Measurements from ENCODE around the gene C12orf50. TPM values are rescaled to one million over a fixed set of nuclear protein-coding genes. Genes with fewer than 3 reads are reported as not detected.
"Not testable (repeated sequence)": the region's sequence is repeated elsewhere in the genome, so short reads cannot be mapped to it uniquely, and the experiment has no call there.

The C12orf50 gene, protein sequence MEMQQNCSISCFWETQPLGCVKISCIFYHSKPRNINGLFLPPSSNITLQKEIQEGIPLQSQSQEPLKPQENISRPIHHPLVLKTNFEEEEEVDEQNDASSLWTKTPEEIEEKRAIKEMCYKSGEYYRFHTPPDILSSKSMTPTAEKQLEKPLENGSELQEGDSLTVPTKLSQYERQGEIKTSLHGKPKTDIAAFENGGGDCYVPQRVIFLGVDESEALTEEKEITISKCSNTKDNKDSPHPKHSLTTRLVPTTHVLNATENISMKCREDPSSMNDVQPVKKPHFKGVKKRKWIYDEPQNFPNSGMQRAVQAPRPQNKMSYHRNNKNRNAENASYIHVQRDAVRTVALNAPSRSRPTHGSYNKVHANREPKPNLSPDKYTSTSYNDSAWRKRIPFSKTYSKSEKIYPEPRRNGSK
- not detected in 2 replicates for total RNA-seq (2014; rRNA removed; shearing (Covaris generic); ENCODE audit: low replicate concordance)

DNA sequence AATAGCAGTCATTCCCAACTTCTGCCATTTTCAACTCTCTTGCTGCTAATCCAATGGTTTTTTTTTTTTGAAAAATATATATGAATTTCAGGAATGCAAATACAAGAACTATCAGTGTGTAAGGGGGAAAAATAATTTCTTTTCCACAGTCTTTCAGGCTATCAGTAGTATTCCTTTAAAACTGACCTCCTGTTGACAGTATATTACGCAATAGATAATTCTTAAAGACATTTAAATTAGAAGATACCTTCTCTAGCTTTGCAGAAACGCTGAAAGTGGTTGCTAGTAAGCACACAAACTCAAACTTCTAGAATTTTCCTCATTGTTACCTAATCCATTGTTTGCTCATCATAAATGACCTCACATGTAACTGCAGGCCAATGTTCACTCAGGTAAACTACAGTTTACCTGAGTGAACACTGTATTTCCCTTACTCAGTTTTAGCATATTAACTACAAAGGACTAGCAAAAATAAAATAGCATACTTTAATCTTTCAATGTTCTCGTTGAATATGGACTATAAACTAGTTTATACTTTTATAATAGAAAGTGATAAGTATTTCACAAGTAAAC is at the start of gene C12orf50:
TSS of gene C12orf50 (minus strand) at position 309 of the 573 bp plus-strand sequence. CDS start 2,439 bp downstream, outside the sequence.
- Histone ChIP-seq H3K9me3 (no peaks in the 10 kb centered on the region), H3K4me3 (no peak within 1 kb of the TSS), H3K27me3 (no peaks in the 10 kb centered on the region), H3K36me3 (no peaks in the 10 kb centered on the region)
- no peak for DNase-seq

DNA sequence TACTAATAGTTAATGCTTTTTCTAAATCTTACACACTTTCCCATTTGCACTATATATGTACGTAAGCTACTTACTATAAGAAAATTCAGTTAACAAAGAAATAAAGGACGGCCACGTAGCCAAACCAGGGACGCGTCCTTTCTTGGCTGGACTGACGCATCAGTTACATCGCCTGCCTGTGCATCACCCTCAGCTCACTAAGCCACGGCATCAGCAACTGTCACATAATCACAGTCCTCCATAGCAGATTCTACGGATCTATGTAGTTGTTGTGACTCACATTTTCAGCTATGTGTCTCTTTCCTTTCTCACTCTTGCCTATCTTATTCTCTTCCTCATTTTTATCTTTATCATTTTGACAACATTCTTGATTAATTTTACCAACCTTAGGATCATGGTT is 38.1 kb upstream of the C12orf50 start:
- Histone ChIP-seq H3K27me3 (no peaks in the 10 kb centered on the region), H3K36me3 (peaks cover 8% of the 10 kb centered on the region), H3K4me3 (no peak overlapping the region), H3K9me3 (no peaks in the 10 kb centered on the region)
- no peak for DNase-seq

DNA sequence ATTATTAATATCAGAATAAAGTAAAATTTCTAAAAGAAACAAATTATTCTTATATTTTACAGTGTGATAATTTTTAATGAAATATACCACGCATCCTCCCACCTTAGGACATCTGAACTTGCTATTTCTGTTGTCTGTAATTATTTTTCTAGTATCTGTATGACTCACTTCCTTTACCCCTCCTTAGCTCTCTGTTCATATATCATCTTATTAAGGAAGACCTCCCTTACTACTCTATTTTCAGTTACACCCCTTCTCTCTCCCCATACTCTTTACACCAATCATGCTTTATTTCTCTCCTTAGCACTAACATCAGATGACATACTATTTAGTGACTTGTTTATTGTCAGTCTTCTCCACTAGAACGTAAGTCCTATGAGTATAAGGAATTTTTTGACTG is 34.2 kb upstream of the C12orf50 start:
- H3K9me3 ChIP-seq, result no peaks in the 10 kb centered on the region
- DNase-seq, result no peak

DNA sequence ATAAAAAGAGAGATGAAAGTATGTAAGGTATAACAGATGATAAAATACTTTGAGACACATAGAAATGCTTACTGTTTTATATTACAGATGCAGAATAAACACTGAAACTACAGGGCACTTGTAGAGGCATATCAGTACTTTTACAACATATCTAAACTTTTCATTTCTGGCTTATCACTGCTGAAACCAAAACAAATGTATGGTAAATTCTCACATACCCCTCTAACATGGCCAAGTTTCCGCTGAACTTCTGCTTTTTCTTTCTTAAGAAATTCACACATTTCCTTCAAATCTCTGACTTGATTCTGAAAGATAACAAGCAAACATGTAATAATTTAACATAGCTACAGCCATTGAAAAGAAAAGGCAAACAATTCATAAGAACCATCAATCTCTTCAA is 33.3 kb upstream of the C12orf50 start:
- no peak for DNase-seq
- peaks cover 16% of the 10 kb centered on the region for H3K36me3 ChIP-seq
- H3K9me3 ChIP-seq, result no peaks in the 10 kb centered on the region
- H3K27me3 ChIP-seq, result no peaks in the 10 kb centered on the region
- H3K4me3 ChIP-seq, result no peak overlapping the region

More for the DNA sequence above, 34.2 kb upstream of the C12orf50 start:
- Histone ChIP-seq H3K4me3 (no peak overlapping the region), H3K27me3 (no peaks in the 10 kb centered on the region), H3K36me3 (peaks cover 16% of the 10 kb centered on the region)

DNA sequence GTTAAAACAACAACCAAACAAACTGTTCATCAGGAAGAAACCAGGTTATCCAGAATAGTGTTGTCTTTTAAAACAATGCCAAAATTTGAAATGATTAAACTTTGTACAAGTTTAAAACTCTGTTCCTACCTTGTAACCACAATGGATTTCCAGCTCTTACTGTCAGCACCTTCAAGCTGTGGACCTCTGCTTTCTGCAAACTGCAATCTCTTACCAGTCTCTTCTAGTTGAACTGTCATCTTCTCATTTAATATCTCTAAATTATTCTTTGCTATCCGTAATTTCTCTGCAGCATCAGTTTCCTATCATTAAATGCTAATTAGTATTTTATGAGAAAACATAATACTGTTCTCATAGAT is 29.5 kb upstream of the C12orf50 start:
- no peak for DNase-seq
- no peaks in the 10 kb centered on the region for H3K27me3 ChIP-seq
- no peaks in the 10 kb centered on the region for H3K9me3 ChIP-seq
- no peak overlapping the region for H3K4me3 ChIP-seq
- H3K36me3 ChIP-seq, result peaks cover 26% of the 10 kb centered on the region

DNA sequence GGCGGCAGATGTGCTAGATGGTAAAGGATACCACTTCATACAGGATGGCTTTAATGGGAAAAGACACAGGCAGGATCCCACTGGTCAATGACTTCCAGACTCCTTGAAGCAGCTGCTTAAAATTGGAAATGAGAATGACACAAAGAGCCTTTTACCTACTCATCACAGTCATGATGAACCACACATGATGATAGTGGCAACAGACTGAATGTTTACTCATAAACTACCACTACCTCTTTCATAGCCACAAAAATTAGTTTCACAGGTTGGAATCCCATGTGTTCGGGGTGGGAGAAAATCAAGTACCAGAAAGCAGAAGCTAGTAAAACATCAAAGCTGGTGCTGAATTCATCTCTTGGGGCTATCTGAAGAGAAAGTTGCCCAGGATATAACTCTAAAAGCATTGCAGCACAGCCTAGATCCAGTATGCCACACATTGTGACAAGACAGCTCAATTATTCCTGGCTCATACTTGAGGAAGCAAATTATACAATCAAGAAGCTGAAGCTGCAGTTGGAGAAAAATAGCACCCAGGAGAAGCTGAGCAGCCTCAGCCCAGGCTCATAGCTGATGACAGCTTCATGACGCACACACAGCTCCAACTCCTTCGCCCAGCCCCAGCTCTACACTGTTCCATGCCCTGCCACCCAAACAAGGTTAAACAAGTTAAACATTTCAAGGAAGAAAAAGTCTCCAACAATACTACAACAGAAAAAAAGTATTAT is 29.0 kb upstream of the C12orf50 start:
- DNase-seq, result no peak
- no peaks in the 10 kb centered on the region for H3K9me3 ChIP-seq

DNA sequence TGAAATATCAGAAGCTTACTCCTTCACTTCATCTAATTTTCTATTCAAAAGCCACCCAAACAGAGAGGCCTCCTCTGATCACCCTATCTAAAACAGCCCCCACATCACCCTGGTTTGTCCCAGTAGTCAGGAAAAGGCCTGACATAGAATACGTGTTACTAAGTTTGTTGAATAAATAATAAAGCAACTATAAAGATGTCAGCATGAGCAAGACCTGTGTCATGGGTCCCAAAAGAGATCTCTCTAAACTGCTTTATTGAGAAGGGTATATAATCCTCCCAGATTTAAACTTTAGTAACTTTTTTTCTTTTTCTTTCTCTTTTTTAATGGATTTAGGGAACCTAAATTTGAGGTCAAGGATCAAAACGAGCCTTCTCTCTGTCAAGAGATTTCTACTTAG is 27.4 kb upstream of the C12orf50 start:
- DNase-seq, result no peak
- H3K36me3 ChIP-seq, result peaks cover 26% of the 10 kb centered on the region
- no peaks in the 10 kb centered on the region for H3K9me3 ChIP-seq
- H3K4me3 ChIP-seq, result no peak overlapping the region
- no peaks in the 10 kb centered on the region for H3K27me3 ChIP-seq

More for the DNA sequence above, 29.0 kb upstream of the C12orf50 start:
- no peaks in the 10 kb centered on the region for H3K27me3 ChIP-seq
- H3K36me3 ChIP-seq, result peaks cover 24% of the 10 kb centered on the region
- H3K4me3 ChIP-seq, result no peak overlapping the region

DNA sequence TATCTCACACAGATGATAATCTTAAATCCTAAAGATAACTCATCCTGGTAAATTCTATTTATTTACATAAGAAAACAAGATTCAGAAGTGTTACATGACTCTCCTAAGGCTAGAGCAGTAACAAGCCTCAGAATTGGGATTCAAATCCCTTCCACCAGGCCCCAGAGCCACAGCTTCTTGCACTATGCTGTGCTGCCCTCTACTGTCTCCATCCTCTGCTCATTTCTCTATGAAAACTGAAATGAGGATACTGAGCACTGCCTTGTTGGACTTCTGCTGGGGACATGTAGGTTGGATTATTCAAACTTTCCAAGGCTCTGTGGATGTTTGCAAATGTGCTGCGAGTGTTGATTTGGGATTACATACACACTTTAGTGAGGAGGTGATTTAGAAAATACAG is 23.5 kb upstream of the C12orf50 start:
- Histone ChIP-seq H3K4me3 (no peak overlapping the region), H3K9me3 (no peaks in the 10 kb centered on the region), H3K27me3 (no peaks in the 10 kb centered on the region), H3K36me3 (peaks cover 48% of the 10 kb centered on the region)
- peak; percentile 11 for DNase-seq

DNA sequence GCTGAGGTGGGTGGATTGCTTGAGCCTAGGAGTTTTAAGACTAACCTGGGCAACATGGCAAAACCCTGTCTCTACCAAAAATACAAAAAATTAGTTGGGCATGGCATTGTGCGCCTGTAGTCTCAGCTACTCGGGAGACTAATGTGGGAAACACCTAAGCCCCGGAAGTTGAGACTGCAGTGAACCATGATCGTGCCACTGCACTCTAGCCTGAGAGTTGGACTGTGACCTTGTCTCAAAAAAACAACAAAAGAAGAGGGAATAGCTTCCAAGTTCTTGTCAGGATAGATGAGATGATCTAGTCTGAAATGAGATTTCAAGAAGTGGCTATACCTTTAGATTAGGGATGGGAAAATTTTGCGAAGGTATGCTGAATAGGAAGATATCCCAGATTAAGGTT is 14.8 kb upstream of the C12orf50 start:
- DNase-seq, result no peak
- no peaks in the 10 kb centered on the region for H3K9me3 ChIP-seq
- no peaks in the 10 kb centered on the region for H3K27me3 ChIP-seq
- H3K4me3 ChIP-seq, result no peak overlapping the region
- peaks cover 62% of the 10 kb centered on the region for H3K36me3 ChIP-seq

DNA sequence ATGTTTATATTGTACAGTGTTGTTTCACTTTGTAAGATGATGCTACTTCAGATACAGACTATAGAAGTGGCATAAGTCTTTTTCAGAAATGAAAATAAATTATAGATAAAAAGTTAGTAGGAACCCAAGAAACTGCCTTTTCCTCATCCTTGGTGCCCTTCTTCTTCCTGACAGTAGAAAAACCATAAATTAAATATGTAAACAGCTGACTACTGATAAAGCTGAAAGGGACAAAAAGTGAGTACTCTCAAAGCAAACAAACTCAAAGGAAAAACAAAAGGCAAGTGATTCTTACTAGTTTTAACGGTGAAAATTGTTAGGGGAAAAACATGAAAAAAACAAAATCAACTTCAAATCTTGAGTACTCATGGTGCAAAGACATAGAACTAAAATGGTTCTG is 8.6 kb upstream of the C12orf50 start:
- H3K4me3 ChIP-seq, result no peak overlapping the region
- DNase-seq, result no peak
- H3K27me3 ChIP-seq, result no peaks in the 10 kb centered on the region
- H3K9me3 ChIP-seq, result no peaks in the 10 kb centered on the region
- H3K36me3 ChIP-seq, result peaks cover 6% of the 10 kb centered on the region

DNA sequence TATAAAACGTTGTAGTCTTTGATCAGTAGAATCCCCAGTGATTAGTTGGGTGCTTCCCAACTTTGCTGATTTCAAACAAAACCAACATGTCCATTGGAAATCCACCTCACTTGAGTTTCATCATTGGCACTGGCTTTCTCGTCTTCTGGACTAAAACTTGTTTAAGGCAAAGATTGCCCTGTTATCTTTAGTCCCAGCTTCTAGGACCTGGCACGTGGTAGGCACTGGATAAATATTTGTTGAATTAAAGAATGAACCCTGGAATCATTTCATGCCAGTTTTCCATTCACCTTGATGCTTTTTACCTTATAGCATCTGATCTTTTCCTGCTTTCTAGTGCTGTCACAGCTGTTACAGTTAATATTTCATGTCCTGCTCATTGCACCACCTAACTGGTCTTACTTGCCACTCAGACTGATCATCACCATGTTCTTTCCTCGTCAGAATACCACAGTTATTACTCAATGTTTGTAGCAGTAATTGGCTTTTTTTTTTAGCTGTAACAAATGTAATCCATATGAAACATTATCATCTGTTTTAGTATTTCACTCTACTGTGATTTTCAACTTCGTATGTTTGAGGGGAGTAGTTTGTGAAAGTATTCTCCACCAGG is 7.3 kb upstream of the C12orf50 start:
- Histone ChIP-seq H3K27me3 (no peaks in the 10 kb centered on the region), H3K9me3 (no peaks in the 10 kb centered on the region), H3K36me3 (peaks cover 6% of the 10 kb centered on the region), H3K4me3 (peak overlapping the region; percentile 85)
- DNase-seq, result no peak

DNA sequence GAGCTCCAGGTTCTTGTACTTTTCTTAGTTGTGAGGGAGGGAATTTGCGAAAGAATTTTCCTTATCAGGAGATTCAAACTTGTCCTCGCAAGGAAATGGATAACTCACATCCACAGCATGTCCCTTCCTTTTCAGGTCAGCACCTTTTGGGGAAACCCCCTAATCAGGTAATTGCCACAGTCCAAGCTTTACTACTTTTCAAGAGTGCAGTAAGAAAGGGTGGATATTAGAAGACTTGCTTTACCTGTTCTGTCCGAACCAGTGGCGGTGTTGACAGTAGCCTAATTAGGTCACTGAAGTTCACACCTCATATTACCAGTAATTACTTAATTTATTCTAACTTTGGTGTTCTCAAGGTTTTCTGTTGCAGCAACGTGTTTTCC is 6.7 kb upstream of the C12orf50 start:
- DNase-seq, result no peak
- Histone ChIP-seq H3K27me3 (no peaks in the 10 kb centered on the region), H3K36me3 (peaks cover 2% of the 10 kb centered on the region), H3K4me3 (peak overlapping the region; percentile 85), H3K9me3 (no peaks in the 10 kb centered on the region)

DNA sequence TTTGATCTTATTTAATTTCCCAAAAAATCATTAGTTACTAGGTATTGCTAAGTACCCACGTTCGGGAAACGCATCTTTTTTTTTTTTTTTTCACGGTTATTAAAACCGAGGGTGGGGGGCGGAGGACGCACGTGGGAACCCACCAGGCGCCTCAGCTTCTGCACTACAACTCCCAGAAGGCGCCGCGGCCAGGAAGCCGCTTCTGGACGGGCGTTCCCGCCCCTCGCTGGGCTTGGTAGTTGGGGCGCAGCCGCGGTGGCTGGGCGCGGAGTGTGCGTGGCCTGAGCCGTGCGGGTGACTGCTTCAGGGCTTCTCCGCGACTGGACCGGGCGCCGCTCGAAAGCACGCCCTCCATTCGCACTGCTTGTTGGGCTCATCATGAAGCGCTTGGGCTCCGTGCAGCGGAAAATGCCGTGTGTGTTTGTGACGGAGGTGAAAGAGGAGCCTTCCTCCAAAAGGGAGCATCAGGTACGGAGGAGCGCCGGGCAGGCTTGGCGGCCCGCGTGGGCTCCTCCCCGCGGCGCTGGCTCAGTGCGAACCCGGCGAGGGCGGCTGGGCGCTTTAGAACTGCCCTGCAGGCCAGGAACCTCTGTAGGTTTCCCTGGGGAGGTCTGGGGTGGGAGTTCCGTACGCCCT is 6.2 kb upstream of the C12orf50 start:
- Histone ChIP-seq H3K9me3 (no peaks in the 10 kb centered on the region), H3K36me3 (peaks cover 2% of the 10 kb centered on the region), H3K4me3 (peak overlapping the region; percentile 85), H3K27me3 (no peaks in the 10 kb centered on the region)
- DNase-seq, result peak; percentile 94

DNA sequence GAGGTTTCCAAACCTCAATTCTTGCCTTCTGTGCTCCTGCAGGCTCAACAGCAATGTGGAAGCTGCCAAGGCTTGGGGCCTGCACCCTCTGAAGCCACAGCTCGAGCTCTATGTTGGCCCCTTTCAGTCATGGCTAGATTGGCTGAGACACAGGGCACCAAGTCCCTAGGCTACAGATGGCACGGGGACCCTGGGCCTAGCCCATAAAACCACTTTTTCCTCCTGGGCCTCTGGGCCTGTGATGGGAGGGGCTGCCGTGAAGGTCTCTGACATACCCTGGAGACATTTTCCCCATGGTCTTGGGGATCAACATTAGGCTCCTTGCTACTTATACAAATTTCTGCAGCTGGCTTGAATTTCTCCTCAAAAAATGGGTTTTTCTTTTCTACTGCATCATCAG is 2.0 kb upstream of the C12orf50 start:
- H3K9me3 ChIP-seq, H3K4me3 ChIP-seq, DNase-seq, H3K27me3 ChIP-seq, H3K36me3 ChIP-seq: not testable (repeated sequence)

DNA sequence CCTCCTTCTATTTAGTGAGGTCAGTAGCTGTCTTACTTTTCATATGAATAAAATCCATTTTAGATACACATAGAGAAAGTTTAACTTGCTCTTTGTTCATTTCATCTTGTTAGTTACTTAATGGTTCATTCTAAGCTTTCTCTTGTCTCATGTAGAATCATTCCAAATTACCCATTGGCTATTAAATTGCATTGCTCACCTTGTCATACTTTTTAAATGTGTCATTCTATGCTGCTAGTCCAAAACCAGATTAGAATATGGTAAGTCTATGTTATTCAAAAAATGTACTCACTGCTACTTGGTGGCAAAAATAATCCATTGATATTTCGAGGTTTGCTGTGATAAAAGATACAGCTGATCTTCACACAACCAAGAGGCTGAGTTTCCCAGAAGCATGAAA is 3.0 kb downstream of the C12orf50 start:
- no peak overlapping the region for H3K4me3 ChIP-seq
- no peak for DNase-seq
- no peaks in the 10 kb centered on the region for H3K9me3 ChIP-seq
- no peaks in the 10 kb centered on the region for H3K27me3 ChIP-seq
- no peaks in the 10 kb centered on the region for H3K36me3 ChIP-seq

DNA sequence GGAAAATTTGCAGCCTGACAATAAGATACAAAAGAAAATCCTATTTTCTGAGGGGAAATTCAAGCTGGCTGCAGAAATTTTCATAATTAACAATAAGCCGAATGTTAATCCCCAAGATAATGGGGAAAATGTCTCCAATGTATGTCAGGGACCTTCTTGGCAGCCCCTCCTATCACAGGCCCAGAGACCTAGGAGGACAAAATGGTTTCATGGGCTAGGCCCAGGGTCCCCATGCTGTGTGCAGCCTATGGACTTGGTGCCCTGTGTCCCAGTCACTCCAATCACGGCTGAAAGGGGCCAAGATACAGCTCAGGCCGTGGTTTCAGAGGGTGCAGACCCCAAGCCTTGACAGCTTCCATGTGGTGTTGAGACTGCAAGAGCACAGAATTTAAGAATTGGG is 11.2 kb downstream of the C12orf50 start:
- Histone ChIP-seq H3K4me3 (no peak overlapping the region), H3K27me3 (no peaks in the 10 kb centered on the region), H3K9me3 (no peaks in the 10 kb centered on the region), H3K36me3 (no peaks in the 10 kb centered on the region)
- no peak for DNase-seq

DNA sequence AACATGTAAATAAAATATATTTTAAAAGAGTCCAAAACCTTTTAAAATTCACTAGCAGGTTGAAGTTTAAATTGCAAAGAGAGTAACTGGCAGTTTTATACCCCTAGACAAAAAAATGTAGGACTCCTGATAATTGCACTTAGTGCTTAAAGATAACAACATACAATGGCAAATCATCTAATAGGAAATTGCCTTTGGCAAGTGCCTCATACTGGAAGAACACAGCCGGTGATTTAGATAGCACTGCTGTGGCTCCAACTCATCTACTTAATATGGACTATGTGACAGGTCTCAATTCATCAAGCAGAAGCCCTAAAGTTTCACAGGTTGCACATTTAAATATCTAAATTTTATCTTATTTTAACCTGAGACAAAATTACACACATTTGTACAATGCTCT is 13.4 kb downstream of the C12orf50 start:
- no peaks in the 10 kb centered on the region for H3K9me3 ChIP-seq
- no peaks in the 10 kb centered on the region for H3K36me3 ChIP-seq
- no peak overlapping the region for H3K4me3 ChIP-seq
- H3K27me3 ChIP-seq, result no peaks in the 10 kb centered on the region
- no peak for DNase-seq

Data from MG63 (cell line).